ENCODE data around the gene ZNF264.

ZNF264 gene

DNA sequence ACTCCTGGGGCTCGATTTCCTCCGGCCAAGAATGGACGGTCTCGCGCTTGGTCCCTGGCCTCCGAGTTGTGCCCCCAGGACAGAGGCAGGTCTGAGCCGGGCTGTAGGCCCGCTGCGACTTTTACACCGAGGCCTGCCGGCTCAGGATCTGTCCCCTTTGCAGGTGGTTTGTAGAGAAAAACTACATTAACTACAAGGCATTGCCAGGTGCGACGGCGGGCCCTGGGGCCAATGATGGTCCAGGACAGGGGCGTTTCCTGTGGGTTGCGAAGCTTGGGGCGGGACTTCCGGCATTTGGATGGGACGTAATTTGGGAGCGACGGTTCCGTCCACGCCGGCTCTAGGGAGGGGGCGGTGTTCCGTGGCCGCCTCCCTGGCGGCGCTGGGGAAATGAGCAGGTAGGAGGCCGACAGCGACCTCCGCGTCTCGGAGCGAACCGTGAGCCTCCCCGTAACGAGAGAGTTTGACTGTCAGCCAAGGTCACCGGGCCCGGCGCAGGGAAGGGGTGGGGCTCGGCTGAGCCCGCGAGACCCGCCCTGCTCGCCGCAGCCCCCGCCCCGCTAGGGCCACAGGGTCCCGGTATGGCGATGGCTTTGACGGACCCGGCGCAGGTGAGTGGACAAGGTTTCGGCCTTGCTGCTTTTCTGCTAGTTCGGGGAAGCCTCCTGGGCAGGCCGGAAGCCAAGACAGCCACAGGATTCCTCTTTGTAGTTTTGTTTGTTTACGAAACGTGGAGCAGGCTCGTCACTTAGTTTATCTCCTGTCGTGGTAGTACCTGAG is 49.2 kb downstream of the ZNF264 start, which contains the start of gene ZNF805:
Gene ZNF805 (plus strand): TSS at position 322 of the 780 bp plus-strand sequence. CDS start 260 bp downstream, at position 582.
- peak within 1 kb of the TSS; percentile 99 for H3K4me3 ChIP-seq (replicated peaks; ENCODE audit: insufficient read depth, low read length)
- TF ChIP-seq GABPA (IDR thresholded peaks at IDR 0.05; ENCODE audit: low read depth) (peak; percentile 95), CTCF (IDR thresholded peaks at IDR 0.05; ENCODE audit: insufficient read depth, low read length) (no peak)
- peak; percentile 84 to 95 for DNase-seq (ENCODE audit: low read depth in 1 of 2, low spot score in 1 of 2)
- no peaks in the 10 kb centered on the region for H3K27me3 ChIP-seq (ENCODE audit: insufficient read depth, poor library complexity, severe bottlenecking)
- peak within 1 kb of the TSS; percentile 78 for H3K27ac ChIP-seq (replicated peaks)

DNA sequence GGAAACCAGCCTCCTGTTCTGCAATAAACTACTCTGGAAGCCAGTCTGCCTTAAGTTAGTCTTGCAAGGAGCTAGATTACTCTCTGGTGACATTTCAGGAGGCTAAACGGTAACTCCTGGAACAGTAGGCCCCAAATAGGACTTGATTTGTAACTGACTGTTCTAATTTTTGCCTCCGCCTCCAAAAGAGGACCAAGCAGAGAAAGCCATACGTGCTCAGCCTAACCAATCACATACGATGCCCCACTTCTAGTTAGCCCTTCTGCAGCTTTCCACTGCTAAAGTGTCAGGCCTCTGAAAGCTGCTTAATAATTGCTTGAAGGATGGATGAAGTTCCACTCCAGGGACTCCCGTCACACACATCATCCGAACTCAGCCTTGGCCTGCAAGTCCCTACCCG is 49.9 kb downstream of the ZNF264 start:
- TF ChIP-seq REST (IDR thresholded peaks at IDR 0.05; ENCODE audit: insufficient replicate concordance, low read depth) (peak; percentile 10), POLR2AphosphoS5 (IDR thresholded peaks at IDR 0.05; ENCODE audit: low read depth) (no peak)
- peak in 1 of 2 experiments; percentile 7 for DNase-seq (ENCODE audit: low read depth in 1 of 2, low spot score in 1 of 2)
- peak overlapping the region; percentile 99 for H3K4me3 ChIP-seq (replicated peaks; ENCODE audit: insufficient read depth, low read length)
- peak overlapping the region; percentile 78 for H3K27ac ChIP-seq (replicated peaks)
- H3K27me3 ChIP-seq (ENCODE audit: insufficient read depth, poor library complexity, severe bottlenecking), result no peaks in the 10 kb centered on the region

GRCh38 chr19:57242821-57243220 is 51.5 kb downstream of the ZNF264 start:
- H3K27ac ChIP-seq (replicated peaks), result no peak overlapping the region
- H3K27me3 ChIP-seq (ENCODE audit: insufficient read depth, poor library complexity, severe bottlenecking), result no peaks in the 10 kb centered on the region
- DNase-seq (ENCODE audit: low read depth in 1 of 2, low spot score in 1 of 2), result no peak
- H3K4me3 ChIP-seq (replicated peaks; ENCODE audit: insufficient read depth, low read length), result no peak overlapping the region
- no peak for TF ChIP-seq GABPA (IDR thresholded peaks at IDR 0.05; ENCODE audit: low read depth)
- no peak for TF ChIP-seq CTCF (IDR thresholded peaks at IDR 0.05; ENCODE audit: insufficient read depth, low read length)
- no peak for TF ChIP-seq SPI1 (IDR thresholded peaks at IDR 0.05; ENCODE audit: borderline replicate concordance, low read depth)
- TF ChIP-seq REST (IDR thresholded peaks at IDR 0.05; ENCODE audit: insufficient replicate concordance, low read depth), result no peak
- TF ChIP-seq POLR2AphosphoS5 (IDR thresholded peaks at IDR 0.05; ENCODE audit: low read depth), result no peak

- H3K27ac ChIP-seq (replicated peaks), result no peak overlapping the region
Measured at GRCh38 chr19:57244513-57244912, 53.2 kb downstream of the ZNF264 start.

More at GRCh38 chr19:57244513-57244912, 53.2 kb downstream of the ZNF264 start:
- no peak for DNase-seq (ENCODE audit: low read depth in 1 of 2, low spot score in 1 of 2)
- Histone ChIP-seq H3K27me3 (ENCODE audit: insufficient read depth, poor library complexity, severe bottlenecking) (no peaks in the 10 kb centered on the region), H3K4me3 (replicated peaks; ENCODE audit: insufficient read depth, low read length) (no peak overlapping the region)
- TF ChIP-seq CTCF (IDR thresholded peaks at IDR 0.05; ENCODE audit: insufficient read depth, low read length) (no peak), SPI1 (IDR thresholded peaks at IDR 0.05; ENCODE audit: borderline replicate concordance, low read depth) (no peak), POLR2AphosphoS5 (IDR thresholded peaks at IDR 0.05; ENCODE audit: low read depth) (no peak), REST (IDR thresholded peaks at IDR 0.05; ENCODE audit: insufficient replicate concordance, low read depth) (no peak), GABPA (IDR thresholded peaks at IDR 0.05; ENCODE audit: low read depth) (no peak)
